ENCODE results near the gene TMPRSS7.
"Not testable (repeated sequence)": the region's sequence is repeated elsewhere in the genome, so short reads cannot be mapped to it uniquely, and the experiment has no call there.

Gene TMPRSS7

GRCh38 chr3:112035241-112035640 lies 705 bp downstream of the TMPRSS7 start:
- TF ChIP-seq CTCF (IDR thresholded peaks at IDR 0.05; ENCODE audit: borderline replicate concordance, extremely low read depth, low read length, poor library complexity, severe bottlenecking) (no peak), EZH2 (IDR thresholded peaks at IDR 0.05; ENCODE audit: borderline replicate concordance, low read depth, low read length, severe bottlenecking) (no peak)
- Histone ChIP-seq H2AFZ (ENCODE audit: low read depth, low read length) (no peak overlapping the region), H3K9me3 (ENCODE audit: insufficient read depth, low read length, severe bottlenecking) (no peaks in the 10 kb centered on the region), H3K79me2 (ENCODE audit: insufficient read depth, low read length) (no peaks in the 10 kb centered on the region), H3K4me3 (ENCODE audit: low read depth in 1 of 2, low read length in 2 of 2) (no peak overlapping the region), H3K9ac (ENCODE audit: low read depth, low read length) (no peak overlapping the region), H3K4me2 (ENCODE audit: insufficient read depth, low read length) (no peak overlapping the region), H4K20me1 (ENCODE audit: insufficient read depth, low read length) (no peaks in the 10 kb centered on the region), H3K27me3 (ENCODE audit: insufficient read depth, low read length, poor library complexity) (no peaks in the 10 kb centered on the region), H3K27ac (ENCODE audit: low read length) (no peak overlapping the region), H3K36me3 (ENCODE audit: insufficient read depth, low read length) (no peaks in the 10 kb centered on the region), H3K4me1 (ENCODE audit: insufficient read depth, low read length) (no peaks in the 10 kb centered on the region)
- no peak for ATAC-seq (ENCODE audit: insufficient read depth, low read depth)
- no peak for DNase-seq

- ATAC-seq (ENCODE audit: insufficient read depth, low read depth); H4K20me1 ChIP-seq (ENCODE audit: insufficient read depth, low read length); H3K4me2 ChIP-seq (ENCODE audit: insufficient read depth, low read length); H2AFZ ChIP-seq (ENCODE audit: low read depth, low read length); H3K4me1 ChIP-seq (ENCODE audit: insufficient read depth, low read length); H3K27me3 ChIP-seq (ENCODE audit: insufficient read depth, low read length, poor library complexity); H3K79me2 ChIP-seq (ENCODE audit: insufficient read depth, low read length); H3K27ac ChIP-seq (ENCODE audit: low read length); DNase-seq; H3K36me3 ChIP-seq (ENCODE audit: insufficient read depth, low read length); H3K4me3 ChIP-seq (ENCODE audit: low read depth in 1 of 2, low read length in 2 of 2); H3K9ac ChIP-seq (ENCODE audit: low read depth, low read length); H3K9me3 ChIP-seq (ENCODE audit: insufficient read depth, low read length, severe bottlenecking): not testable (repeated sequence)
Measured at GRCh38 chr3:112037194-112037593, 2.7 kb downstream of the TMPRSS7 start.

- H4K20me1 ChIP-seq (ENCODE audit: insufficient read depth, low read length): no peaks in the 10 kb centered on the region
- no peak overlapping the region for H3K4me3 ChIP-seq (ENCODE audit: low read depth in 1 of 2, low read length in 2 of 2)
- DNase-seq (no peak), ATAC-seq (ENCODE audit: insufficient read depth, low read depth) (no peak)
- H3K4me2 ChIP-seq (ENCODE audit: insufficient read depth, low read length): no peak overlapping the region
- TF ChIP-seq CTCF (IDR thresholded peaks at IDR 0.05; ENCODE audit: borderline replicate concordance, extremely low read depth, low read length, poor library complexity, severe bottlenecking): no peak
- TF ChIP-seq EZH2 (IDR thresholded peaks at IDR 0.05; ENCODE audit: borderline replicate concordance, low read depth, low read length, severe bottlenecking): no peak
- H3K79me2 ChIP-seq (ENCODE audit: insufficient read depth, low read length): no peaks in the 10 kb centered on the region
- H3K9ac ChIP-seq (ENCODE audit: low read depth, low read length): no peak overlapping the region
- no peaks in the 10 kb centered on the region for H3K9me3 ChIP-seq (ENCODE audit: insufficient read depth, low read length, severe bottlenecking)
- H3K36me3 ChIP-seq (ENCODE audit: insufficient read depth, low read length): no peaks in the 10 kb centered on the region
- H2AFZ ChIP-seq (ENCODE audit: low read depth, low read length): no peak overlapping the region
- no peaks in the 10 kb centered on the region for H3K27me3 ChIP-seq (ENCODE audit: insufficient read depth, low read length, poor library complexity)
- H3K27ac ChIP-seq (ENCODE audit: low read length): no peak overlapping the region
- H3K4me1 ChIP-seq (ENCODE audit: insufficient read depth, low read length): peaks cover 8% of the 10 kb centered on the region
Measured at GRCh38 chr3:112038863-112039262, 4.3 kb downstream of the TMPRSS7 start.

- H2AFZ ChIP-seq (ENCODE audit: low read depth, low read length): no peak overlapping the region
- ATAC-seq (ENCODE audit: insufficient read depth, low read depth): no peak
Measured at GRCh38 chr3:112041321-112041720, 6.8 kb downstream of the TMPRSS7 start.

More at GRCh38 chr3:112041321-112041720, 6.8 kb downstream of the TMPRSS7 start:
- TF ChIP-seq CTCF (IDR thresholded peaks at IDR 0.05; ENCODE audit: borderline replicate concordance, extremely low read depth, low read length, poor library complexity, severe bottlenecking): no peak
- no peak for TF ChIP-seq EZH2 (IDR thresholded peaks at IDR 0.05; ENCODE audit: borderline replicate concordance, low read depth, low read length, severe bottlenecking)
- no peaks in the 10 kb centered on the region for H3K36me3 ChIP-seq (ENCODE audit: insufficient read depth, low read length)
- H3K9me3 ChIP-seq (ENCODE audit: insufficient read depth, low read length, severe bottlenecking): no peaks in the 10 kb centered on the region
- H3K79me2 ChIP-seq (ENCODE audit: insufficient read depth, low read length): no peaks in the 10 kb centered on the region
- no peak overlapping the region for H3K4me2 ChIP-seq (ENCODE audit: insufficient read depth, low read length)
- H3K27me3 ChIP-seq (ENCODE audit: insufficient read depth, low read length, poor library complexity): no peaks in the 10 kb centered on the region
- H3K27ac ChIP-seq (ENCODE audit: low read length): no peak overlapping the region
- H4K20me1 ChIP-seq (ENCODE audit: insufficient read depth, low read length): no peaks in the 10 kb centered on the region
- H3K4me1 ChIP-seq (ENCODE audit: insufficient read depth, low read length): peaks cover 12% of the 10 kb centered on the region
- no peak overlapping the region for H3K4me3 ChIP-seq (ENCODE audit: low read depth in 1 of 2, low read length in 2 of 2)
- no peak overlapping the region for H3K9ac ChIP-seq (ENCODE audit: low read depth, low read length)
- DNase-seq: no peak

Measured in DND-41 (cell line).